Measurements from ENCODE around the gene IVL.

IVL gene, protein sequence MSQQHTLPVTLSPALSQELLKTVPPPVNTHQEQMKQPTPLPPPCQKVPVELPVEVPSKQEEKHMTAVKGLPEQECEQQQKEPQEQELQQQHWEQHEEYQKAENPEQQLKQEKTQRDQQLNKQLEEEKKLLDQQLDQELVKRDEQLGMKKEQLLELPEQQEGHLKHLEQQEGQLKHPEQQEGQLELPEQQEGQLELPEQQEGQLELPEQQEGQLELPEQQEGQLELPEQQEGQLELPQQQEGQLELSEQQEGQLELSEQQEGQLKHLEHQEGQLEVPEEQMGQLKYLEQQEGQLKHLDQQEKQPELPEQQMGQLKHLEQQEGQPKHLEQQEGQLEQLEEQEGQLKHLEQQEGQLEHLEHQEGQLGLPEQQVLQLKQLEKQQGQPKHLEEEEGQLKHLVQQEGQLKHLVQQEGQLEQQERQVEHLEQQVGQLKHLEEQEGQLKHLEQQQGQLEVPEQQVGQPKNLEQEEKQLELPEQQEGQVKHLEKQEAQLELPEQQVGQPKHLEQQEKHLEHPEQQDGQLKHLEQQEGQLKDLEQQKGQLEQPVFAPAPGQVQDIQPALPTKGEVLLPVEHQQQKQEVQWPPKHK

DNA sequence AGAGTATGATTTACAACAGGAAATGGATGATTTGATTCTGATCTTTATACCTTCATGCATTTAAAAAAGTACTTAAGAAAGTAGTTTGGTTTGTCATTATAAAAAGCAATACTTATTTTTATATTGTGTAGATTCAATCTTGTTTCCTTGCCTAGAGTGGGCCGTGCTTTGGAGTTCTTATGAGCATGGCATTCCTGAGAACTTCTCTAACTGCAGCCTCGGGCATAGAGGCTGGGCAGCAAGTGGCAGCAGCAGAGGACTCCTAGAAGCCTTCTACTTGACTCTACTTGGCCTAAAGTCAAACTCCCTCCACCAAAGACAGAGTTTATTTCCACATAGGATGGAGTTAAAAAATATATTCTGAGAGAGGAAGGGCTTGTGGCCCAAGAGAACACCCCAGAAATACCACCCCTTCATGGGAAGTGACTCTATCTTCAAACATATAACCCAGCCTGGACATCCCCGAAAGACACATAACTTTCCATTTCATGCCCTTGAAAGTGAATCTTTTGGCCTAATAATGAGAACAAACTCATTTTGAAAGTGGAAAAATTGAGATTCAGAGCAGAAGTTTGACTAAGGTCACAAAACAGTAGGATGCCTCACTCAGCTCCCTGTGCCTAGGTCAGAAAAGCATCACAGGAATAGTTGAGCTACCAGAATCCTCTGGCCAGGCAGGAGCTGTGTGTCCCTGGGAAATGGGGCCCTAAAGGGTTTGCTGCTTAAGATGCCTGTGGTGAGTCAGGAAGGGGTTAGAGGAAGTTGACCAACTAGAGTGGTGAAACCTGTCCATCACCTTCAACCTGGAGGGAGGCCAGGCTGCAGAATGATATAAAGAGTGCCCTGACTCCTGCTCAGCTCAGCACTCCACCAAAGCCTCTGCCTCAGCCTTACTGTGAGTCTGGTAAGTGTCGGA lies at the start of gene IVL:
TSS of gene IVL (plus strand) at position 861 of the 916 bp plus-strand sequence. CDS start 1,252 bp downstream, outside the sequence.
- DNase-seq (ENCODE audit: low read depth) = peak; percentile 68
- TF ChIP-seq, protein P1, sequence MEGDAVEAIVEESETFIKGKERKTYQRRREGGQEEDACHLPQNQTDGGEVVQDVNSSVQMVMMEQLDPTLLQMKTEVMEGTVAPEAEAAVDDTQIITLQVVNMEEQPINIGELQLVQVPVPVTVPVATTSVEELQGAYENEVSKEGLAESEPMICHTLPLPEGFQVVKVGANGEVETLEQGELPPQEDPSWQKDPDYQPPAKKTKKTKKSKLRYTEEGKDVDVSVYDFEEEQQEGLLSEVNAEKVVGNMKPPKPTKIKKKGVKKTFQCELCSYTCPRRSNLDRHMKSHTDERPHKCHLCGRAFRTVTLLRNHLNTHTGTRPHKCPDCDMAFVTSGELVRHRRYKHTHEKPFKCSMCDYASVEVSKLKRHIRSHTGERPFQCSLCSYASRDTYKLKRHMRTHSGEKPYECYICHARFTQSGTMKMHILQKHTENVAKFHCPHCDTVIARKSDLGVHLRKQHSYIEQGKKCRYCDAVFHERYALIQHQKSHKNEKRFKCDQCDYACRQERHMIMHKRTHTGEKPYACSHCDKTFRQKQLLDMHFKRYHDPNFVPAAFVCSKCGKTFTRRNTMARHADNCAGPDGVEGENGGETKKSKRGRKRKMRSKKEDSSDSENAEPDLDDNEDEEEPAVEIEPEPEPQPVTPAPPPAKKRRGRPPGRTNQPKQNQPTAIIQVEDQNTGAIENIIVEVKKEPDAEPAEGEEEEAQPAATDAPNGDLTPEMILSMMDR (IDR thresholded peaks at IDR 0.05; ENCODE audit: insufficient read depth, low read depth, low read length, missing control alignments) = no peak
- peak within 1 kb of the TSS; percentile 29 for H3K4me3 ChIP-seq (ENCODE audit: low read depth, low read length)

DNA sequence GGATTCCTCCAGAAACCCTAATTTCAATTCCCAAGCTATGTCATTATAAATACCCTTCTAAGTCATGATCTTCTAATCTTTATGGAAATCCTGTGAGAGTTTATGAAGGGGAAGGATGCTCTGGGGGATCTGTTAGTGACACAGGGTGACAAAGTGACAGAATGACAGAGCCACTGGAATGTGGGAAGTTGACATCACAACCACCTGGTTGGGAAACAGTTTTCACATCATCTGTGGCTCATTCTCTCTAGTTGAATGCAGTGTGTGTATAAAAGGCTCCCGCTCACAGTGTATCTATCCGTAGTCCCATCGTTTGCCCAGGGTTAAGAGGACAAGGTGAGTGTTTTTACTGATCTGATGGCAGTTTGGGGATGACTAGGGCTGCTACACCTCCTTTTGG lies 48.6 kb upstream of the IVL start, which contains the start of gene LCE7A:
TSS of gene LCE7A (plus strand) at position 301 of the 400 bp plus-strand sequence. CDS start 702 bp downstream, outside the sequence.
- TF ChIP-seq, protein P1 (IDR thresholded peaks at IDR 0.05; ENCODE audit: insufficient read depth, low read depth, low read length, missing control alignments) = no peak
- no peak within 1 kb of the TSS for H3K4me3 ChIP-seq (ENCODE audit: low read depth, low read length)
- no peak for DNase-seq (ENCODE audit: low read depth)

DNA sequence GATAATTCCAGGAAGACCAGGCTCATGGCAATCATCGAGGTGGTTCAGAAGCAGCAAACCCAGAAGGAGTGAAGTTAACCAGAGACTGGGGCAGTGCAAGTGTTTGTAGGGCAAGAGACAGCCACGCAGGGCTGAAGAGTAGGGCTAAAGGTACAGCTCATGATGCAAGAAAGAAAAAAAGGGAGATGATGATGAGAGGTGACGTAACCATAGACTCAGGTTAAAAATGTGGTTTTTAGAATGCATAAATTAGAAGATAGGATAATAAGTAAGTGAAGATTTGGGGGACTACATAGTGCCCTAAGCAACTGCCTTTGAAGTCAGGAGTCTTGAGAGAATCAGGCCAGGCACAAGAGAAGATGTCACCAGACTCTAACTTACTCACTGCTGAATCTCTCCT lies 48.2 kb upstream of the IVL start:
- TF ChIP-seq, protein P1 (IDR thresholded peaks at IDR 0.05; ENCODE audit: insufficient read depth, low read depth, low read length, missing control alignments) = no peak
- DNase-seq (ENCODE audit: low read depth) = no peak
- H3K4me3 ChIP-seq (ENCODE audit: low read depth, low read length) = no peak overlapping the region

DNA sequence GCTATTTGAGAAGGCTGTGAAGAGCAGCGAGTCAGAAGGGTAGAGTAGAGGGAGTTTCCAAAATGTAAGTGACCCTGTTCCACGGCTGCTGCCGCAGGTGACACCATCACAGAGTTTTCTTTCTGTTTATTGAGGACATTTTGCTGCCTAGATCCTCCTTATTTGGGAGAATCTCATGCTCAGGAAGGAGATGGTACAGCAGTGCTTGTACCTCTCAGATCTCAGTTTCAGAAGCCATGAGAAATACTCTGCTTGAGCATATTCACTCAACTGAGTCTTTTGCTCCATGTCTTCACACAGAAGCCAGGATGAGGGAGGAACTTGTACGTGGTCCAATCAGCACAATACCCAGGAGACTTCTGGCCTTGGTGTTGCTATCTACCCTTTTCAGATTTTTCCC lies 47.0 kb upstream of the IVL start:
- no peak overlapping the region for H3K4me3 ChIP-seq (ENCODE audit: low read depth, low read length)
- no peak for DNase-seq (ENCODE audit: low read depth)
- TF ChIP-seq, protein P1 (IDR thresholded peaks at IDR 0.05; ENCODE audit: insufficient read depth, low read depth, low read length, missing control alignments) = no peak

DNA sequence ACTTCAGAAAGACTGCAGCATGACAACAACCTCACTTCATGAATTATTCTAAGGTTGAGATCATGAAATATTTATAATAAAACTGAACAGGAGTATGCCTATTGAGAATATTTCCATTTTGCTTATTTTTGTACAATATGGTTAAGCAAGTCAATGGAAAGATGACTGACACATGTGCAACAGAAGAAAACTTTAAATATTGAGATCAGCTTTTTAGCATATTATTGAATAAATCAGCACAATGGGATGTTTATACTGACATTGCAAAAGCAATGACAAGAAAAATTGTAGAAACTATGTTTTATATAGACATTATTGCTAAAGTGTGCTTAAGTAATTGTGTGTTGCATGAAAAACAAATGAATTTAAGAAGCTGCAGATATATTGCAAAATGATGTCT lies 43.9 kb upstream of the IVL start:
- no peak overlapping the region for H3K4me3 ChIP-seq (ENCODE audit: low read depth, low read length)
- TF ChIP-seq, protein P1 (IDR thresholded peaks at IDR 0.05; ENCODE audit: insufficient read depth, low read depth, low read length, missing control alignments) = no peak
- DNase-seq (ENCODE audit: low read depth) = no peak

DNA sequence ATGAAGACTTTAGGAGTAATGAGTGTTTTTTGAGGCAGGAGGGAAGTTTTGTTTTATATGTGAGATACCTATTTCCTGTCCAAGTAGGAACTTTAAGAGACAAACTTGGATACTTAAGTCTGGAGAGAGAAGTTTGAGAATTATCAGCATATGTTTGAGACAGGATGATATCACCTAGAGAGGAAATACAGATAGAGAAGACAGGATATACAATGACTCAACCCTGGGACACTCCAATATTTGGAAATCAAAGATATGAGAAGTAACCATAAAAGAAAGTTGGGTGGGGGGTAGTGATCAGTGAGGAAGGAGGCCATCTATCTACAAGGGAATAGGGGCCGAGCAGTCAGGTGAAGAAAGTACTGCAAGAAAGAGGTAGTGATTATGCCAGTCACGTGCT lies 42.0 kb upstream of the IVL start:
- DNase-seq (ENCODE audit: low read depth) = no peak
- no peak overlapping the region for H3K4me3 ChIP-seq (ENCODE audit: low read depth, low read length)
- TF ChIP-seq, protein P1 (IDR thresholded peaks at IDR 0.05; ENCODE audit: insufficient read depth, low read depth, low read length, missing control alignments) = no peak
